HepG2 (cell line): ENCODE measurements around the gene ACACA. TPM values are rescaled to one million over a fixed set of nuclear protein-coding genes. Genes with fewer than 3 reads are reported as not detected.

ENCODE experiments used
- ATF1 ChIP-seq: IDR thresholded peaks from 2 replicates; pipeline ENCODE4 v1.6.1; 2016; ENCODE audit warnings: mild to moderate bottlenecking, control low read depth
- E2F1 ChIP-seq: sonication (generic); formaldehyde crosslinking; IDR thresholded peaks from 2 replicates; pipeline ENCODE4 v1.5.0; 2020; ENCODE audit warnings: missing genetic modification reagents
- ELF3 ChIP-seq: IDR thresholded peaks from 2 replicates; pipeline ENCODE4 v1.6.1; 2016; ENCODE audit warnings: missing genetic modification reagents, missing compliant biosample characterization
- FOXA3 ChIP-seq: IDR thresholded peaks from 2 replicates; pipeline ENCODE4 v1.6.1; 2016; ENCODE audit warnings: missing genetic modification reagents, missing compliant biosample characterization
- HCFC1 ChIP-seq: fragments of 150-350 bp; IDR thresholded peaks from 2 replicates; pipeline ENCODE4 v1.6.1; 2014; ENCODE audit warnings: low read depth, low read length
- HMGA1 ChIP-seq: sonication (generic); formaldehyde crosslinking; conservative IDR thresholded peaks from 2 replicates; pipeline ENCODE4 v1.4.0; 2020; ENCODE audit warnings: missing genetic modification reagents
- HOXA7 ChIP-seq: sonication (generic); formaldehyde crosslinking; IDR thresholded peaks from 2 replicates; pipeline ENCODE4 v1.8.1; 2022; ENCODE audit warnings: mild to moderate bottlenecking, missing genetic modification reagents, moderate library complexity
- JUND ChIP-seq: sonication (generic); formaldehyde crosslinking; IDR thresholded peaks from 2 replicates; pipeline ENCODE4 v1.8.0; 2022; ENCODE audit warnings: mild to moderate bottlenecking, missing genetic modification reagents
- KDM1A ChIP-seq: IDR thresholded peaks from 2 replicates; pipeline ENCODE4 v1.6.1; 2016; ENCODE audit warnings: missing compliant biosample characterization
- KLF6 ChIP-seq: IDR thresholded peaks from 2 replicates; pipeline ENCODE4 v1.8.0; 2016; ENCODE audit warnings: missing biosample characterization, missing genetic modification reagents
- LBX2 ChIP-seq: sonication (generic); formaldehyde crosslinking; IDR thresholded peaks from 2 replicates; pipeline ENCODE4 v1.5.0; 2020; ENCODE audit warnings: missing genetic modification reagents, mild to moderate bottlenecking, borderline replicate concordance
- MTERF4 ChIP-seq: sonication (generic); formaldehyde crosslinking; IDR thresholded peaks from 2 replicates; pipeline ENCODE4 v1.8.0; 2023; ENCODE audit warnings: mild to moderate bottlenecking, missing genetic modification reagents
- MXD3 ChIP-seq: IDR thresholded peaks from 2 replicates; pipeline ENCODE4 v1.6.1; 2016; ENCODE audit warnings: mild to moderate bottlenecking, missing biosample characterization, missing genetic modification reagents
- MYPOP ChIP-seq: sonication (generic); formaldehyde crosslinking; IDR thresholded peaks from 2 replicates; pipeline ENCODE4 v1.8.1; 2023; ENCODE audit warnings: mild to moderate bottlenecking, moderate library complexity, missing genetic modification reagents
- NPAS2 ChIP-seq: sonication (generic); formaldehyde crosslinking; IDR thresholded peaks from 2 replicates; pipeline ENCODE4 v1.8.0; 2022; ENCODE audit warnings: mild to moderate bottlenecking, missing genetic modification reagents, borderline replicate concordance
- NR2F6 ChIP-seq, 2 experiments: IDR thresholded peaks; 2 replicates each; pipeline ENCODE4 v1.6.1; 2016; ENCODE audit warnings: antibody characterized with exemption in 1 of 2, mild to moderate bottlenecking in 1 of 2
- SALL2 ChIP-seq: sonication (generic); formaldehyde crosslinking; IDR thresholded peaks from 2 replicates; pipeline ENCODE4 v1.8.1; 2023; ENCODE audit warnings: mild to moderate bottlenecking, missing genetic modification reagents, inconsistent platforms
- TEAD2 ChIP-seq: sonication (generic); formaldehyde crosslinking; IDR thresholded peaks from 2 replicates; pipeline ENCODE4 v1.9.0; 2021; ENCODE audit warnings: missing genetic modification reagents
- ZIK1 ChIP-seq: sonication (generic); formaldehyde crosslinking; IDR thresholded peaks from 2 replicates; pipeline ENCODE4 v1.5.0; 2020; ENCODE audit warnings: mild to moderate bottlenecking, low read depth, missing genetic modification reagents, borderline replicate concordance
- ZNF556 ChIP-seq: sonication (generic); formaldehyde crosslinking; IDR thresholded peaks from 2 replicates; pipeline ENCODE4 v1.4.0; 2020; ENCODE audit warnings: mild to moderate bottlenecking, missing genetic modification reagents, borderline replicate concordance
- ZNF557 ChIP-seq: sonication (generic); formaldehyde crosslinking; IDR thresholded peaks from 2 replicates; pipeline ENCODE4 v1.4.0; 2020; ENCODE audit warnings: missing genetic modification reagents
- ZNF574 ChIP-seq: sonication (generic); formaldehyde crosslinking; IDR thresholded peaks from 2 replicates; pipeline ENCODE4 v1.4.0; 2020; ENCODE audit warnings: missing genetic modification reagents
- polyA plus RNA-seq, 8 experiments: library from polyadenylated mRNA; depleted of rRNA in 3 of 8; stranded (reverse) in 7 of 8; unstranded in 1 of 8; fragments of >200 nt; fragmentation: Illumina TruSeq in 4 of 8; extraction: Trizol in 4 of 8; gene quantifications; 2 replicates each; pipeline versions ENCODE4 v1.2.1 to v1.2.3, GENCODE V29; 2011 to 2016; ENCODE audit warnings: low read depth in 4 of 8, missing spikeins in 1 of 8, mixed read lengths in 1 of 8; ENCODE audit not compliant: insufficient read depth in 1 of 8
- total RNA-seq, 5 experiments: library from RNA; depleted of rRNA; stranded (reverse); fragments of >200 nt; fragmentation: Illumina TruSeq; extraction: Trizol; gene quantifications; 2 replicates each; pipeline ENCODE4 v1.2.3, GENCODE V29; 2016; ENCODE audit warnings: low read depth in 1 of 5

Gene ACACA
- total and polyA plus RNA-seq, 2 of the 13 experiments (the other 11 are each of a cell fraction or from before 2014, with no cell fraction given): 39.2 to 47.2 TPM

GRCh38 chr17:37406635-37407461 lies at the start of gene ACACA, which contains the start of gene TADA2A (continued):
- TF ChIP-seq MYPOP (CRISPR knock-in tag): peak; percentile 27; the same call in 1 of the 2 replicates
- TF ChIP-seq NR2F6 (IDR thresholded peaks at IDR 0.05): no peak
- TF ChIP-seq NR2F6 (CRISPR knock-in tag; IDR thresholded peaks at IDR 0.05): 0 out of 2 replicates have a peak, but pooled peaks have one; percentile 38
- 0 out of 2 replicates have a peak, but pooled peaks have one; percentile 24 for TF ChIP-seq ZNF557 (CRISPR knock-in tag)
- peak; percentile 24; the same call in 1 of the 2 replicates for TF ChIP-seq E2F1 (CRISPR knock-in tag)
- TF ChIP-seq HCFC1: no peak
- no peak for TF ChIP-seq JUND (CRISPR knock-in tag)
- 0 out of 2 replicates have a peak, but pooled peaks have one; percentile 16 for TF ChIP-seq SALL2 (CRISPR knock-in tag)
- TF ChIP-seq HMGA1 (CRISPR knock-in tag): no peak
- no peak for TF ChIP-seq HOXA7 (CRISPR knock-in tag)
- no peak for TF ChIP-seq ATF1 (CRISPR knock-in tag)
- TF ChIP-seq TEAD2 (CRISPR knock-in tag): no peak
- peak; percentile 47; the same call in 1 of the 2 replicates for TF ChIP-seq ZNF574 (CRISPR knock-in tag)
- TF ChIP-seq ZNF556: peak; percentile 45; the same call in 1 of the 2 replicates
- TF ChIP-seq ZIK1 (CRISPR knock-in tag): no peak
- TF ChIP-seq KLF6: peak; percentile 40; the same call in 1 of the 2 replicates
- no peak for TF ChIP-seq NPAS2
- TF ChIP-seq MXD3 (CRISPR knock-in tag): peak; percentile 32; the same call in 1 of the 2 replicates
- peak; percentile 16 for TF ChIP-seq FOXA3 (CRISPR knock-in tag)
- no peak for TF ChIP-seq KDM1A (CRISPR knock-in tag)
- no peak for TF ChIP-seq LBX2 (CRISPR knock-in tag)
- TF ChIP-seq MTERF4 (CRISPR knock-in tag): 0 out of 2 replicates have a peak, but pooled peaks have one; percentile 31
- 0 out of 2 replicates have a peak, but pooled peaks have one; percentile 59 for TF ChIP-seq ELF3 (CRISPR knock-in tag)
